ENCODE measurements around the gene TSHR. TPM values are rescaled to one million over a fixed set of nuclear protein-coding genes. Genes with fewer than 3 reads are reported as not detected.

TSHR gene
- total RNA-seq, 1 donor from 2014 or later: not detected

DNA sequence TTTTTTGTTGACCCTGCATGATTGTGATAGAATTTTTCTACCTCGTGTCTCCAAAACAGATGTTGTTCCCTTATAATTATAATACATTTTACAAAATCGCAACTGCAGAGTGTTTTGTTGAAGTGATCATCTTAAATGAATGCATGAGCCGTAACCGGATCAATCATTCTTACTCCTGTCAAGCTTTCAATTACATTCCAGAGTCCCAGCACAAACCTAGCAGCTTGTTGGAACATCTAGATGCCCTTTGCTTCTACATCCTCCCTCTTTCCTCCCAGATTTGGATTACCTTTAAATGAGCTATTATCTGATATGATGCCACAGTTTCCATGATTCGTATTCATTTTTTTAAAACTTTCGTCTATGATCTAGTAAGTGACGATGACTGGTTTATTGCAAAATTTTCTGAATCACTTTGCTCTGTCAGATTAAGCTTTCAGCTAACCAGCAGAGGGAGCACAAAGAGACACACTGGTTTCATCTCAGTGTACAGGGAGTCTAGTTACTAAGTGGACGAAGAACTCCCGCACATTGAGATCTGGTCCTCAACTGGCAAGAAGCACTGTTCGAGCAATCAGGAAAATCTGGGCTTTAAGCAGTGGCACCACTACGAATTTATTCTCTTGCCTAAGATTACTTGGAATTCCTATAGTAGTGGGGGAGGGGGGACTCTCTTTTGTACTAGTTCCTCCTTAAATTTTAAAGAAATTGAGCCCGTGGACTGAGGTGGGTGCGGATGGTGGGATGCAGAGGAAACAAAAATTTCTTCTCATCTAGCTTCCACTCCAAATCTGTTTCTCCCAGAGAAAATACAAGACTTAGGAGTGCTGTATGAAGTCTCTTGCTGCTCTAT, 40.9 kb downstream of the TSHR start:
- Histone ChIP-seq H3K9ac (no peak overlapping the region), H3K9me3 (ENCODE audit: low read depth) (no peaks in the 10 kb centered on the region), H3K4me3 (no peak overlapping the region), H3K27ac (no peak overlapping the region), H3K4me1 (no peaks in the 10 kb centered on the region), H3F3A (ENCODE audit: low read depth) (no peaks in the 10 kb centered on the region), H2AFZ (replicated peaks) (peak overlapping the region; percentile 85), H3K4me2 (no peak overlapping the region), H3K36me3 (no peaks in the 10 kb centered on the region), H4K20me1 (ENCODE audit: low read depth) (no peaks in the 10 kb centered on the region), H3K79me2 (ENCODE audit: low read depth) (no peaks in the 10 kb centered on the region), H3K27me3 (peaks cover 7% of the 10 kb centered on the region)
- peaks cover 2% of the 10 kb centered on the region for H3K27me3 Mint-ChIP-seq (ENCODE audit: insufficient read depth, low read depth)
- H3K4me3 Mint-ChIP-seq: no peak overlapping the region
- H3K36me3 Mint-ChIP-seq: no peaks in the 10 kb centered on the region
- H3K4me1 Mint-ChIP-seq: no peaks in the 10 kb centered on the region
- TF ChIP-seq EZH2phosphoT487 (IDR thresholded peaks at IDR 0.05): no peak
- TF ChIP-seq EZH2 (IDR thresholded peaks at IDR 0.05): no peak
- TF ChIP-seq, protein P1, sequence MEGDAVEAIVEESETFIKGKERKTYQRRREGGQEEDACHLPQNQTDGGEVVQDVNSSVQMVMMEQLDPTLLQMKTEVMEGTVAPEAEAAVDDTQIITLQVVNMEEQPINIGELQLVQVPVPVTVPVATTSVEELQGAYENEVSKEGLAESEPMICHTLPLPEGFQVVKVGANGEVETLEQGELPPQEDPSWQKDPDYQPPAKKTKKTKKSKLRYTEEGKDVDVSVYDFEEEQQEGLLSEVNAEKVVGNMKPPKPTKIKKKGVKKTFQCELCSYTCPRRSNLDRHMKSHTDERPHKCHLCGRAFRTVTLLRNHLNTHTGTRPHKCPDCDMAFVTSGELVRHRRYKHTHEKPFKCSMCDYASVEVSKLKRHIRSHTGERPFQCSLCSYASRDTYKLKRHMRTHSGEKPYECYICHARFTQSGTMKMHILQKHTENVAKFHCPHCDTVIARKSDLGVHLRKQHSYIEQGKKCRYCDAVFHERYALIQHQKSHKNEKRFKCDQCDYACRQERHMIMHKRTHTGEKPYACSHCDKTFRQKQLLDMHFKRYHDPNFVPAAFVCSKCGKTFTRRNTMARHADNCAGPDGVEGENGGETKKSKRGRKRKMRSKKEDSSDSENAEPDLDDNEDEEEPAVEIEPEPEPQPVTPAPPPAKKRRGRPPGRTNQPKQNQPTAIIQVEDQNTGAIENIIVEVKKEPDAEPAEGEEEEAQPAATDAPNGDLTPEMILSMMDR (IDR thresholded peaks at IDR 0.05): peak; percentile 71
- no peaks in the 10 kb centered on the region for H3K9me3 Mint-ChIP-seq
- no peak overlapping the region for H3K27ac Mint-ChIP-seq
- peak; percentile 64 for DNase-seq (ENCODE audit: low spot score)

DNA sequence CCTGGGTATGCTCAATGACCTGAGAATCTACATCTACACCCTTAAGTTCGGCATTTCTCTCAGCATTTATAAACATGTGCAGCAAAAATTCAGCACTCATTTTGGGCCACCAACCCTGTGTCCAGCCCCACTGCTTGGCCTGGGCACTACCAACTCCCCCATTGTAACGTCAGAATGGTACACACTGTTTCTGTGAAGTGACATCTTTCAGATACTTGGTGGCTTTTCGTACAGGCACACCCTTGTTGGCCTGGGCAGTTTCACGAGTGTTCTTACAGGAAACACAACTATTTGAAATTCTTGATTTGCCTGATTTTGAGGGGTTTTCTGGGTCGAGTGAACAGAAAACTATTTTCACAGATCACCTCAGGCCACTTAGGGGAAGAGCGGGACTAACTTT, 46.0 kb downstream of the TSHR start:
- DNase-seq (ENCODE audit: low spot score): no peak
- Histone ChIP-seq H3K79me2 (ENCODE audit: low read depth) (no peaks in the 10 kb centered on the region), H3K27ac (no peak overlapping the region), H4K20me1 (ENCODE audit: low read depth) (no peaks in the 10 kb centered on the region), H3K9ac (no peak overlapping the region), H3F3A (ENCODE audit: low read depth) (no peaks in the 10 kb centered on the region), H2AFZ (replicated peaks) (peak overlapping the region; percentile 26), H3K4me3 (no peak overlapping the region), H3K4me1 (no peaks in the 10 kb centered on the region), H3K36me3 (no peaks in the 10 kb centered on the region), H3K27me3 (peaks cover 7% of the 10 kb centered on the region), H3K9me3 (ENCODE audit: low read depth) (no peaks in the 10 kb centered on the region), H3K4me2 (no peak overlapping the region)
- TF ChIP-seq EZH2 (IDR thresholded peaks at IDR 0.05): no peak
- no peak for TF ChIP-seq EZH2phosphoT487 (IDR thresholded peaks at IDR 0.05)
- TF ChIP-seq, protein P1 (IDR thresholded peaks at IDR 0.05): no peak
- Mint-ChIP-seq H3K4me3 (no peak overlapping the region), H3K9me3 (no peaks in the 10 kb centered on the region), H3K4me1 (no peaks in the 10 kb centered on the region), H3K27ac (no peak overlapping the region), H3K27me3 (ENCODE audit: insufficient read depth, low read depth) (peaks cover 2% of the 10 kb centered on the region), H3K36me3 (no peaks in the 10 kb centered on the region)

DNA sequence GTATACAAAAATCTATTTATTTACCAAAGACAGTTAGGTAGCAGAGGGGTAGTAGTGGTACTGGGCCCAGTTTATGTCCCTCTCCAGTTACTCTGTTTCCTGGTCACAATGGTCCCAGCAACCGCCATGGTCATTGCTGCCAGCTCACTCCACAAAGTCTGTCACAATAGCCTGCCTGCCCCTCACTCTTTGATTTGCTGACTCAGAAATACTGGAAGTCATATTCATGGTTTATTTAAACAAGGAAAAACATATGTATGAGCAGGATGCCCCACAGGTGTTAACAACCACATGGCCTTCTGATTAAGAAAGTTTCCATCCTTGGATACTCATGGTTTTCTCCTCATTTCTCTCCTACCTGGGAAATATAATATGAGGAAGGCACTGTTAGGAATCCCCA, 49.2 kb downstream of the TSHR start:
- Histone ChIP-seq H4K20me1 (ENCODE audit: low read depth) (no peaks in the 10 kb centered on the region), H3K36me3 (no peaks in the 10 kb centered on the region), H3F3A (ENCODE audit: low read depth) (no peaks in the 10 kb centered on the region), H3K9me3 (ENCODE audit: low read depth) (no peaks in the 10 kb centered on the region), H3K4me2 (no peak overlapping the region), H2AFZ (replicated peaks) (no peak overlapping the region), H3K4me3 (no peak overlapping the region), H3K27me3 (no peaks in the 10 kb centered on the region), H3K9ac (no peak overlapping the region), H3K79me2 (ENCODE audit: low read depth) (no peaks in the 10 kb centered on the region), H3K4me1 (no peaks in the 10 kb centered on the region), H3K27ac (no peak overlapping the region)
- DNase-seq (ENCODE audit: low spot score): no peak
- Mint-ChIP-seq H3K4me3 (no peak overlapping the region), H3K9me3 (no peaks in the 10 kb centered on the region), H3K36me3 (no peaks in the 10 kb centered on the region), H3K27me3 (ENCODE audit: insufficient read depth, low read depth) (peaks cover 2% of the 10 kb centered on the region), H3K4me1 (no peaks in the 10 kb centered on the region), H3K27ac (no peak overlapping the region)
- TF ChIP-seq EZH2phosphoT487 (IDR thresholded peaks at IDR 0.05) (no peak), EZH2 (IDR thresholded peaks at IDR 0.05) (no peak)
- TF ChIP-seq, protein P1 (IDR thresholded peaks at IDR 0.05): no peak
